Measurements from ENCODE around the gene TRAF3IP1. TPM values are rescaled to one million over a fixed set of nuclear protein-coding genes. Genes with fewer than 3 reads are reported as not detected.
A peak's percentile ranks its signal among the peaks of the same experiment; 100 is the strongest.
"Not testable (repeated sequence)": the region's sequence is repeated elsewhere in the genome, so short reads cannot be mapped to it uniquely, and the experiment has no call there.

The TRAF3IP1 gene
- total RNA-seq, 4 donors from 2014 or later: 11.6 to 17.4 (median 15.7) TPM

DNA sequence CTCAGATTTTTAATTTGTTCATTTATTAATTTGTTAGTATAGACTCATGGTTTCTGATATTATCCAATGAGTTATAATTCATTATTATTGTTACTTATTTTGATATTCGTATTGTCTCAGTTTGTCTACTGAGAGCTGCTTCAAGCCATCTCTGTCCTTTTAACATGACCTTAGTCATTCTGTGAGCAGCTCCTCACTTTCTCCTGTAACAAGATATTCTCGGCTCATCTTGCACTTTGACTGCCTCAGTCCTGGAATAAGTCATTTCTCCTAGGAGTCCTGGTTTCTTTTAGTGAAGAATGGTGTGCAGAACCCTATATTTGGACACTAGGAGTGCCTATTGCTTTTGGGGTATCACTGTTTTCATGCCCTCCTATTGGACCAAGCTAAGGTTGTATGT lies 119.6 kb downstream of the TRAF3IP1 start:
- H3K27me3 ChIP-seq: no peaks in the 10 kb centered on the region
- whole genome bisulfite sequencing, 2 donors: 67 to 72% methylated on average over 2 of the region's 2 CpGs
- no peaks in the 10 kb centered on the region for H3K9me3 ChIP-seq
- H3K4me3 ChIP-seq: no peak overlapping the region
- no peak for TF ChIP-seq EP300 (IDR thresholded peaks at IDR 0.05)
- TF ChIP-seq, protein P1, sequence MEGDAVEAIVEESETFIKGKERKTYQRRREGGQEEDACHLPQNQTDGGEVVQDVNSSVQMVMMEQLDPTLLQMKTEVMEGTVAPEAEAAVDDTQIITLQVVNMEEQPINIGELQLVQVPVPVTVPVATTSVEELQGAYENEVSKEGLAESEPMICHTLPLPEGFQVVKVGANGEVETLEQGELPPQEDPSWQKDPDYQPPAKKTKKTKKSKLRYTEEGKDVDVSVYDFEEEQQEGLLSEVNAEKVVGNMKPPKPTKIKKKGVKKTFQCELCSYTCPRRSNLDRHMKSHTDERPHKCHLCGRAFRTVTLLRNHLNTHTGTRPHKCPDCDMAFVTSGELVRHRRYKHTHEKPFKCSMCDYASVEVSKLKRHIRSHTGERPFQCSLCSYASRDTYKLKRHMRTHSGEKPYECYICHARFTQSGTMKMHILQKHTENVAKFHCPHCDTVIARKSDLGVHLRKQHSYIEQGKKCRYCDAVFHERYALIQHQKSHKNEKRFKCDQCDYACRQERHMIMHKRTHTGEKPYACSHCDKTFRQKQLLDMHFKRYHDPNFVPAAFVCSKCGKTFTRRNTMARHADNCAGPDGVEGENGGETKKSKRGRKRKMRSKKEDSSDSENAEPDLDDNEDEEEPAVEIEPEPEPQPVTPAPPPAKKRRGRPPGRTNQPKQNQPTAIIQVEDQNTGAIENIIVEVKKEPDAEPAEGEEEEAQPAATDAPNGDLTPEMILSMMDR (IDR thresholded peaks at IDR 0.05): no peak
- TF ChIP-seq POLR2A (IDR thresholded peaks at IDR 0.05): no peak
- no peak for DNase-seq (ENCODE audit: low spot score in 2 of 2)
- peaks cover 0 to 40% (median 7%) of the 10 kb centered on the region in 3 donors for H3K36me3 ChIP-seq
- H3K27ac ChIP-seq: peak overlapping the region in 2 of 4 donors; percentile 60
- H3K4me1 ChIP-seq: peaks cover 0 to 40% (median 9%) of the 10 kb centered on the region in 4 donors

DNA sequence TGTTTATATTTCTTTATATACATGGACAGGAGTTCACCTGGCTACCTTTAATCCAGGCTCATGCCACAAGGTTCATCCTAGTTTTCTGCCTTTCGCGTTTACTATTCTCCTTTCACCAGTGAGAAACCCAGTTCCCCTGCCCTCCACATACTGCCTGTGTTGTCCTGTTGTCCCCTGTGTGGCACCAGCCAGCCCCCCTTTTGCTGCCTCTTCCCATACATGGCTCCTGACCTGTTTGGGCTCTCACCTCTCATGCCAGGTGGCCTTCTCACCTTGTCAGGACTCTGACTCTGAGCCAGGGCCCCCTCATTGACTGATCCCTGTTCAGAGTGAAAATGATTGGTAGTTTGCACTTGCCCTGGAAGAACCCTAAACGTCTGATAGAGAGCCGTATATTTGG lies 120.0 kb downstream of the TRAF3IP1 start:
- Histone ChIP-seq H3K27me3 (no peaks in the 10 kb centered on the region), H3K4me3 (no peak overlapping the region), H3K4me1 (peaks cover 0 to 40% (median 9%) of the 10 kb centered on the region in 4 donors), H3K36me3 (peaks cover 0 to 40% (median 7%) of the 10 kb centered on the region in 3 donors), H3K27ac (peak overlapping the region in 1 of 4 donors; percentile 60), H3K9me3 (no peaks in the 10 kb centered on the region)
- TF ChIP-seq, protein P1 (IDR thresholded peaks at IDR 0.05): no peak
- TF ChIP-seq POLR2A (IDR thresholded peaks at IDR 0.05) (no peak), EP300 (IDR thresholded peaks at IDR 0.05) (no peak)
- 81 to 92% methylated on average over 4 of the region's 4 CpGs for WGBS, 2 donors
- no peak for DNase-seq (ENCODE audit: low spot score in 2 of 2)

GRCh38 chr2:238440767-238441166 lies 120.4 kb downstream of the TRAF3IP1 start:
- TF ChIP-seq POLR2A (IDR thresholded peaks at IDR 0.05) (no peak), EP300 (IDR thresholded peaks at IDR 0.05) (no peak)
- TF ChIP-seq, protein P1 (IDR thresholded peaks at IDR 0.05): no peak
- DNase-seq (ENCODE audit: low spot score in 2 of 2): no peak
- WGBS, 2 donors: 92 to 94% methylated on average over 11 of the region's 11 CpGs
- H3K27ac ChIP-seq: no peak overlapping the region
- H3K27me3 ChIP-seq: no peaks in the 10 kb centered on the region
- no peak overlapping the region for H3K4me3 ChIP-seq
- H3K9me3 ChIP-seq: no peaks in the 10 kb centered on the region
- peaks cover 0 to 40% (median 9%) of the 10 kb centered on the region in 4 donors for H3K4me1 ChIP-seq
- peaks cover 0 to 40% (median 7%) of the 10 kb centered on the region in 3 donors for H3K36me3 ChIP-seq

DNA sequence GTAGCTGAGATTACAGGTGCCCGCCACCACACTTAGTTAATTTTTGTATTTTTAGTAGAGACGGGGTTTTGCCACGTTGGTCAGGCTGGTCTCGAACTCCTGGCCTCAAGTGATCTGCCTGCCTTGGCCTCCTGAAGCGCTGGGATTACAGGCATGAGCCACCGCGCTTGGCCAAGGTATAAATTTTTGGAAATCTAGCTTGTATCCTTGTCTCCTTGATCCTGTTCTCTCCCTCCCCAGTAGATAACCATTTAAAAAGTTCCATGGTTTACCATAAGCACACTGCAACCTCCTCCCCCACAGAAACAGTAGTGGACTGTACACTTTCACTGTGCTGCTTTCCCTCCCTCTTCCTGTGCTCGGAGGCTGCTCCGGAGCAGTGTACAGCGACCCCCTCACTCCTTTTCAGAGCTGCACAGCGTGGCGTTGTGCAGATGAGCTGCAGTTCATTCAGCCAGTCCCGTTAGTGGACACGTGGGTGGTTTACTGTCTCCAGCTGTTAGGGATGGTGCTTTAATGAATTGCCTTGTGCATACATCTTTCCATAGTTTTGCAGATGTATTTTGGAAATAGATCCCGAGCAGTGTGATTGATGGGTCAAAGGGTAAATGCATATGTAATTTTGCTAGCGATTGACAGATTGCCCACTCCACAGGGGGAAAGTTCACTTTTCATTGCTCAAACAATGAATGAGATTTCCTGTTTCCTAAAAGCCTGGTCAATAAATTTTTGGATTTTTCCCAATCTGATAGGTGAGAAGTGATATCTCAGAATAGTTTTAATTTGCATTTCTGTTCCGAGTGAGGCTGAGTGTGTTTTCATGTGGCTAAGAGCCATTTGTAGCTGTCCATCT lies 121.2 kb downstream of the TRAF3IP1 start:
- H3K27me3 ChIP-seq: no peaks in the 10 kb centered on the region
- H3K27ac ChIP-seq: no peak overlapping the region
- TF ChIP-seq POLR2A (IDR thresholded peaks at IDR 0.05): no peak
- no peak for TF ChIP-seq EP300 (IDR thresholded peaks at IDR 0.05)
- TF ChIP-seq, protein P1 (IDR thresholded peaks at IDR 0.05): no peak
- 54% methylated on average over 17 of the region's 17 CpGs for WGBS, 2 donors
- H3K36me3 ChIP-seq: peaks cover 0 to 40% (median 9%) of the 10 kb centered on the region in 3 donors
- no peak overlapping the region for H3K4me3 ChIP-seq
- H3K9me3 ChIP-seq: no peaks in the 10 kb centered on the region
- H3K4me1 ChIP-seq: peaks cover 0 to 40% (median 9%) of the 10 kb centered on the region in 4 donors
- DNase-seq (ENCODE audit: low spot score in 2 of 2): no peak

GRCh38 chr2:238442257-238442656 lies 121.9 kb downstream of the TRAF3IP1 start:
- H3K9me3 ChIP-seq; H3K27me3 ChIP-seq; H3K27ac ChIP-seq; H3K4me3 ChIP-seq; DNase-seq (ENCODE audit: low spot score in 2 of 2): not testable (repeated sequence)
- peaks cover 0 to 40% (median 9%) of the 10 kb centered on the region in 4 donors for H3K4me1 ChIP-seq
- peaks cover 0 to 47% (median 9%) of the 10 kb centered on the region in 3 donors for H3K36me3 ChIP-seq
- WGBS, 2 donors: 58 to 64% methylated on average over 6 of the region's 6 CpGs
